Lower leg skin (tissue), 4 donors: ENCODE results near the gene CMTM3. TPM values are rescaled to one million over a fixed set of nuclear protein-coding genes. Genes with fewer than 3 reads are reported as not detected.
A peak's percentile ranks its signal among the peaks of the same experiment; 100 is the strongest.

ENCODE experiments used
- DNase-seq, 2 donors: peaks; one replicate each; pipeline ENCODE4 v3.0.0-alpha.2; 2019; ENCODE audit warnings: low spot score in 2 of 2
- H3K4me3 ChIP-seq: fragments of 200-600 bp; sonication (generic); 2 replicates; pipeline ENCODE4 v1.5.1; 2017; ENCODE audit warnings: mild to moderate bottlenecking, low read depth; ENCODE audit not compliant: poor library complexity, severe bottlenecking
- CTCF ChIP-seq, 3 donors: fragments of 450-650 bp; IDR thresholded peaks; one replicate each; pipeline ENCODE4 v1.5.1; 2016; ENCODE audit warnings: antibody characterized with exemption in 3 of 3, mild to moderate bottlenecking in 3 of 3, moderate library complexity in 2 of 3
- POLR2A ChIP-seq, 2 donors: fragments of 450-650 bp; IDR thresholded peaks; one replicate each; pipeline ENCODE4 v1.6.1; 2016 to 2017; ENCODE audit warnings: antibody characterized with exemption in 2 of 2, mild to moderate bottlenecking in 1 of 2, moderate library complexity in 1 of 2
- WGBS, 2 donors: methylation state at CpG; one replicate each; pipeline ENCODE4 v1.1.5; 2018; 5-methylcytosine and 5-hydroxymethylcytosine counted together
- intact Hi-C: fragments of 100-400 bp; cut with DNase I; formaldehyde crosslinking; loops from one replicate; pipeline ENCODE4 v1.15.0; 2023; ENCODE audit warnings: low total_unique reads
- total RNA-seq, 4 donors: library from RNA; depleted of rRNA; stranded (reverse); fragments of >200 nt; gene quantifications; one replicate each; pipeline ENCODE4 v1.1.0, GENCODE V29; 2016

The CMTM3 gene
- total RNA-seq, 4 donors from 2014 or later = 7.9 to 15.9 (median 10.0) TPM

- 66 to 68% methylated on average over 7 of the region's 7 CpGs for WGBS, 2 donors
- DNase-seq = no peak
- no peak for TF ChIP-seq CTCF (IDR thresholded peaks at IDR 0.05)
- no peak for TF ChIP-seq POLR2A (IDR thresholded peaks at IDR 0.05)
- intact Hi-C loops = loop anchor here (10.0 kb wide), 1 partner anchor 113 kb away; no protein-coding TSS in a partner anchor
- no peak overlapping the region for H3K4me3 ChIP-seq
Observed at GRCh38 chr16:66587881-66588600, 16.5 kb upstream of the CMTM3 start.

- 90 to 95% methylated on average over 6 to 8 of the region's 8 CpGs for WGBS, 2 donors
- no peak for DNase-seq
- H3K4me3 ChIP-seq = no peak overlapping the region
- intact Hi-C loops = loop anchor here (10.0 kb wide), 1 partner anchor 114 kb away; no protein-coding TSS in a partner anchor
- TF ChIP-seq POLR2A (IDR thresholded peaks at IDR 0.05) (no peak), CTCF (IDR thresholded peaks at IDR 0.05) (peak in 1 of 3 donors; percentile 30)
Observed at GRCh38 chr16:66588981-66589713, 15.4 kb upstream of the CMTM3 start.

GRCh38 chr16:66590322-66590721, 14.2 kb upstream of the CMTM3 start:
- DNase-seq = peak in 1 of 2 donors; percentile 52
- intact Hi-C loops = no loop called here
- H3K4me3 ChIP-seq = no peak overlapping the region
- TF ChIP-seq POLR2A (IDR thresholded peaks at IDR 0.05) (no peak), CTCF (IDR thresholded peaks at IDR 0.05) (no peak)
- WGBS, 2 donors = 79 to 87% methylated on average over 8 of the region's 8 CpGs

- 90 to 96% methylated on average over 4 of the region's 4 CpGs for WGBS, 2 donors
- intact Hi-C loops = no loop called here
- peak in 1 of 2 donors; percentile 54 for DNase-seq
- no peak overlapping the region for H3K4me3 ChIP-seq
- no peak for TF ChIP-seq POLR2A (IDR thresholded peaks at IDR 0.05)
- no peak for TF ChIP-seq CTCF (IDR thresholded peaks at IDR 0.05)
Observed at GRCh38 chr16:66591018-66591417, 13.5 kb upstream of the CMTM3 start.

GRCh38 chr16:66592241-66592640, 12.3 kb upstream of the CMTM3 start:
- WGBS, 2 donors = 92 to 96% methylated on average over 3 of the region's 3 CpGs
- intact Hi-C loops = no loop called here
- TF ChIP-seq POLR2A (IDR thresholded peaks at IDR 0.05) = no peak
- TF ChIP-seq CTCF (IDR thresholded peaks at IDR 0.05) = no peak
- no peak for DNase-seq
- H3K4me3 ChIP-seq = no peak overlapping the region
